Measurements from ENCODE around the gene TTC24.

The TTC24 gene

GRCh38 chr1:156579472-156579871, at the start of gene TTC24:
Gene TTC24 (plus strand): TSS chr1:156579723. CDS start chr1:156581365, 1,642 bp downstream.
- CTCF ChIA-PET = interaction anchor here (0.6 to 0.9 kb wide), 4 partner anchors 8 to 78 kb away, joined by 3 to 5 read pairs (median 3); no protein-coding TSS in a partner anchor
- no peak within 1 kb of the TSS for H3K27ac ChIP-seq
- POLR2A ChIA-PET (ENCODE audit: low non-redundant PET) = interaction anchor here (1.1 kb wide), 1 partner anchor 12 kb away, joined by 3 read pairs; the partner anchor contains the start of gene NAXE
- DNase-seq (ENCODE audit: low spot score) = no peak
- TF ChIP-seq, protein P1, sequence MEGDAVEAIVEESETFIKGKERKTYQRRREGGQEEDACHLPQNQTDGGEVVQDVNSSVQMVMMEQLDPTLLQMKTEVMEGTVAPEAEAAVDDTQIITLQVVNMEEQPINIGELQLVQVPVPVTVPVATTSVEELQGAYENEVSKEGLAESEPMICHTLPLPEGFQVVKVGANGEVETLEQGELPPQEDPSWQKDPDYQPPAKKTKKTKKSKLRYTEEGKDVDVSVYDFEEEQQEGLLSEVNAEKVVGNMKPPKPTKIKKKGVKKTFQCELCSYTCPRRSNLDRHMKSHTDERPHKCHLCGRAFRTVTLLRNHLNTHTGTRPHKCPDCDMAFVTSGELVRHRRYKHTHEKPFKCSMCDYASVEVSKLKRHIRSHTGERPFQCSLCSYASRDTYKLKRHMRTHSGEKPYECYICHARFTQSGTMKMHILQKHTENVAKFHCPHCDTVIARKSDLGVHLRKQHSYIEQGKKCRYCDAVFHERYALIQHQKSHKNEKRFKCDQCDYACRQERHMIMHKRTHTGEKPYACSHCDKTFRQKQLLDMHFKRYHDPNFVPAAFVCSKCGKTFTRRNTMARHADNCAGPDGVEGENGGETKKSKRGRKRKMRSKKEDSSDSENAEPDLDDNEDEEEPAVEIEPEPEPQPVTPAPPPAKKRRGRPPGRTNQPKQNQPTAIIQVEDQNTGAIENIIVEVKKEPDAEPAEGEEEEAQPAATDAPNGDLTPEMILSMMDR (conservative IDR thresholded peaks at IDR 0.05; ENCODE audit: low read depth) = no peak

DNA sequence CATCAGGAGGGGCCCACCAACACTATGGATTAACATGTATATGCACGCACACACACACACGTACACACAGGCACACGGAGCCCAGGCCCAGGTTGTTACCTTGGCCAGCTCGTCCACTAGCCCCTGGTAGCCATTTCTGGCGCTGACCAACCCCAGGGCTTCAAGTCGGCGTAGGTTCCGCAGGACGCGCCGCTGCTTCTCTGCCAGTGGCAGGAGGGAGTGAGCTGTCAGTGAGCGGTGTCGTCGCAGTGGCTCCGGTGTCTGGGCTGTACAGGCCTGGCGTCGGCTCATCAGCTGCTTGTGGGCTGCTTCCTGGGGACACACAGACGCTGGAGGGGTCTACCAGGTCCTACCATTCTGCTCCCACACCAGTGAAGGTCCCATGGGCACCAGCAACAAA, 49.5 kb upstream of the TTC24 start:
- no peak for DNase-seq (ENCODE audit: low spot score)
- POLR2A ChIA-PET (ENCODE audit: low non-redundant PET) = no interaction called here
- CTCF ChIA-PET = interaction anchor here (0.6 kb wide), 1 partner anchor 29 kb away, joined by 6 read pairs; the partner anchor contains the start of gene MEF2D
- no peak overlapping the region for H3K27ac ChIP-seq
- TF ChIP-seq, protein P1 (conservative IDR thresholded peaks at IDR 0.05; ENCODE audit: low read depth) = no peak

DNA sequence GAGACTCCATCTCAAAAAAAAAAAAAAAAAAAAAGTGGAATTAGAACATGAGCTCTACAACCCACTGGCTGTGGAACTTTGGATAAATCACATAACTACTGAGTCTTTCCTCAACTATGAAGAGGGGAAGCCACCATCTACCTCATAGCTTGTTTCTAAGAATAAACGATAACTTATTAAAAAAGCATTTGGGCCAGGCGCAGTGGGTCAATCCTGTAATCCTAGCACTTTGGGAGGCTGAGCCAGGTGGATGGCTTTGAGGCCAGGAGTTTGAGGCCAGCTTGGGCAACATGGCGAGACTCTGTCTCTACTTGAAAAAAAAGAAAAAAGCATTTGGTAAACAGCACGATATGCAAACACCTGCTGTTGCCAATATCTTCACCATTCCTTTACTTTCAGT, 47.1 kb upstream of the TTC24 start:
- TF ChIP-seq, protein P1 (conservative IDR thresholded peaks at IDR 0.05; ENCODE audit: low read depth) = no peak
- ChIA-PET CTCF (no interaction called here), POLR2A (ENCODE audit: low non-redundant PET) (interaction anchor here (0.6 kb wide), 2 partner anchors 11 to 23 kb away, joined by 3 to 6 read pairs; no protein-coding TSS in a partner anchor)
- DNase-seq (ENCODE audit: low spot score) = no peak
- H3K27ac ChIP-seq = no peak overlapping the region

DNA sequence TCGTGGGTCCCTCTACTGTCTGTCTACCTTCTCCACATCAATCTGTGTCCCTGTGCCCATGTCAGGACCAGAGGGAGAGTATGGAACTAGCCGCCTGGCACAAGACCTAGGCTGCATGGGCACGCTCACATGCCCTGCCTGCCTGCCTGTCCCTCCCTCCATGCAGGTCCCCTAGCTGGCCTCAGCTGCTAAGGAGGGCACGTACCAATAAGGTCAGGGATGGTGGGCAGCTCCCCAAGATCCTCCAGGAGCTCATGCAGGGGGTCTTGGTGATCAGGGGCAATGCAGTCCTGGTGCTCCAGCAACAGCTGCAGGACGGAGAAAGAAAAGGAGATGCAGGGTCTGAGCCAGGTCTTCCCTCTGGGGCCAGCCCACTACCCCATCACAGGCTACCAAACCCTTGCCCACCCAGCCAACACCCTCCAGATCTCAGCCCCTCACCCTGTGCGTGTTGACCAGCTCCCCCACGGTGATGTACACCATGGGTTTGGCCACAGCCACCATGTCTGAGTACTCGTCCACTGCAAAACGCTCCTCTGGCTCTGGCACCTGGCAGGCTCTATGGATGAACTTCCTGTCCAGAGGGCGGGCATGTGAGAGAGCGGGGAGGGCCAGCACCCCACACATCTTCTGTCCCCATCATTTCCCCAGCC, 45.8 kb upstream of the TTC24 start:
- POLR2A ChIA-PET (ENCODE audit: low non-redundant PET) = no interaction called here
- CTCF ChIA-PET = interaction anchor here (0.6 kb wide), 1 partner anchor 429 kb away, joined by 5 read pairs; no protein-coding TSS in a partner anchor
- no peak overlapping the region for H3K27ac ChIP-seq
- no peak for DNase-seq (ENCODE audit: low spot score)
- TF ChIP-seq, protein P1 (conservative IDR thresholded peaks at IDR 0.05; ENCODE audit: low read depth) = no peak

- ChIA-PET POLR2A (ENCODE audit: low non-redundant PET) (no interaction called here), CTCF (interaction anchor here (0.5 to 0.6 kb wide), 2 partner anchors 227 to 254 kb away, joined by 3 to 4 read pairs; no protein-coding TSS in a partner anchor)
- H3K27ac ChIP-seq = no peak overlapping the region
- TF ChIP-seq, protein P1 (conservative IDR thresholded peaks at IDR 0.05; ENCODE audit: low read depth) = no peak
- no peak for DNase-seq (ENCODE audit: low spot score)
Observed at GRCh38 chr1:156534424-156535060, 45.0 kb upstream of the TTC24 start.

DNA sequence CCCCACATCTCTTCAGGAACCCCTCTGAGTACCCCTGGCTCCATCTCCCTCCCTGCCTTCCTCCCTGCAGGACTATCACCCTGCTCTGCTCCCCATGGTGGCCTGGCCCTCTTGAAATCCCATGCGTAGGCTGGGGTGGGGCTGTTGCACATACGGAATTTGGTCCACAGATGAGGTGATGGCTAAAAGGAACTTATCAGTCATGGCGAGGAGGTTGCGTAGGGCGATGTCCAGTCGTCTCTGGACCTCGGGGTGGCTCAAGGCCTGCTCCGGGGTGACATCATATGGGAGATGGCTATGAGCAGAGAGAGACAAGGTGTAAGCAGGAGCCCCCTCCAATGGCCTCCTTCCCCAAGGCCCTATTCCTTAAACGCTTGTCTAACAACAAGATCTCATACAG, 42.5 kb upstream of the TTC24 start:
- CTCF ChIA-PET = interaction anchor here (0.6 kb wide), 1 partner anchor 148 kb away, joined by 3 read pairs; no protein-coding TSS in a partner anchor
- H3K27ac ChIP-seq = no peak overlapping the region
- TF ChIP-seq, protein P1 (conservative IDR thresholded peaks at IDR 0.05; ENCODE audit: low read depth) = no peak
- DNase-seq (ENCODE audit: low spot score) = no peak
- POLR2A ChIA-PET (ENCODE audit: low non-redundant PET) = no interaction called here

All from RWPE1 (cell line).